Measurements from ENCODE around the gene ADAMTS17.

Gene ADAMTS17

DNA sequence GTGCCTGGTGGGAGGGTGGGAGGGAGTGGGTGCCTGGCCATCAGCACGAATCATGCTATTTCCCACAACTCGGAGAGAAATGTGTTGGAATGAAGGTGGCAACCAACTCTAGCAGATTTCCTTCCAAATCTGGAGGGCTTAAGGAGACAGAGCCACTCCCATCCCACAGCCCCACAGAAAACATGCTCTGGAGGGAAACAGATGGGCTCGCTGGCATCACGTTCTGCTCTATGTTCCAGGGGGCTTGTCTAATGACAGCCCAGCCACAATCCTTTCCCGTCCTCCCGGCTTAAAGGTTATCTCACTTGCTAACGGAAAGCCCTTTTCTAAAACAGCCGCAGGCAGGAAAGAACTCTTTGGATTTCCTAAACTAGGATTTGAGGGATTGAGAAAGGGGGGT, 65.3 kb downstream of the ADAMTS17 start:
- no peak for DNase-seq (ENCODE audit: low spot score)

DNA sequence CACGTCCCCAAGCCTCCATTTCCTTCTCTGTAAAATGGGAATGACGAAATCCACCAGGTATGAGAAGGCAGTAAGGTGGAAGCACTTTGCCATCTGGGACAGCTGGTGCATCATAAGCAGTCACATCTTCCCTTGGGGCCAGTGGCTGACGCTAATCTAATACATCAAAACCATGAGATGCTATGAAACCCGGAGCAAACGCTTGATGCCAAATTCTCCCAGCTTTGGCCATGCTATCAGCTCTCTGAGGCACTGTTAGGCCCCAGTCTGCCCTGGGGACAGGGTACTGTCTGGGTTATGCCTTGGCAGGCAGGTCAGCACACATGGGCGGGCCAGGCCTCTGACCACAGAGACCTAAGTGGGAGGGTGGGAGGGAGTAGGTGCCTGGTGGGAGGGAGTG, 66.1 kb downstream of the ADAMTS17 start:
- DNase-seq (ENCODE audit: low spot score) = peak; percentile 28

DNA sequence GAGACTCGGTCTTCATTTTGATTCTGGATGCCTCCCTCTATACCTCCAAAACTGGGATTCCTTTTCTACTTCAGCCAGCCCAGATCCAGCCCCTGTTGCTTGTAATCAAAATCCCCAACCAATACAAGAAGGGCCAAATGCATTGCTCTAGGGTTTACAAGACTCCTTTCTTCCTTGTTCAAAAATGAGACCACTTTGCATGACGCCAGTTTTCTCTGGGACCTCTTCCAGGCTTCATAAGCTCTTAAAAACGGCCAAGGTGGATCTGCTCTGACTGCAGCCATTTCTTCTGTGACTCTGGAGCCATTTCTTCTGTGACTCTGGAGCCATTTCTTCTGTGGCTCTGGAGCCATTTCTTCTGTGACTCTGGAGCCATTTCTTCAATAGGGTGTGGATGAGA, 71.9 kb downstream of the ADAMTS17 start:
- no peak for DNase-seq (ENCODE audit: low spot score)

DNA sequence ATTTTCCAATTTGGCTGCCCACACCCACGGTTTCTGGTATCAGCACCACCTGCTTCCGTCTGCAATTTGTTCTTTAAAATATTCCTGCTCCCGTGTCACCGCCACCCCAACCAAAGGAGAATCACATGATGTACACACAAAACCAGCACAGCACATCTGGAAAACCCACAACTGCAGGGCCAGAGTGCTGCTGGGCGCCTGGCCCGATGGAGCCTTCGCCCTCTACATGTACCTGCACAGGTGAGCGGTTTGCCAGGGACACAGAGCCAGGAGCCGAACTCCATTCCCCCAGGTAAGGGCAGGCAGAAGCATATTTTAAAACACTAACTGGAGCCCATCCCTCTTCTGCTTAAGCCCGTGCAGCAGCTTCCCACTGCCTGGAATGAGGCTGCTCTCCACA, 75.6 kb downstream of the ADAMTS17 start:
- DNase-seq (ENCODE audit: low spot score) = no peak

DNA sequence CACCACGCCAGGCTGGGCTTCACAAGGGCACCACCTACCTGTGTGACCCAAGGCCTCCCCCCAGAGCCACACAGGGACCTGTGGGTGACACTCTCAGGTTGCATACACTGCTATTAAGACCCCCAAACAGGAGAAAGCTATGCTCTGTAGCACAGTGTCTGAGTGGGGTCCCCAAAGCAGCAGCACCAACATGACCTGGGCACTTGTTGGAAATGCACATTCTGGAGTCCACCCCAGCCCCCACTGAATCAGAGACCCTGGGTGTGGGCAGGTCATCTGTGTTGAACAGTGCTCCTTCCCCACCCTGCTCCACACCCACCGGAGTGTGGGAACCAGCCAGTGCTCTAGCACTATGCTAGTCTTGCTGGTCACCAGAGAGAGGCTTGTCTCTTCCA, 76.1 kb downstream of the ADAMTS17 start:
- DNase-seq (ENCODE audit: low spot score) = no peak

DNA sequence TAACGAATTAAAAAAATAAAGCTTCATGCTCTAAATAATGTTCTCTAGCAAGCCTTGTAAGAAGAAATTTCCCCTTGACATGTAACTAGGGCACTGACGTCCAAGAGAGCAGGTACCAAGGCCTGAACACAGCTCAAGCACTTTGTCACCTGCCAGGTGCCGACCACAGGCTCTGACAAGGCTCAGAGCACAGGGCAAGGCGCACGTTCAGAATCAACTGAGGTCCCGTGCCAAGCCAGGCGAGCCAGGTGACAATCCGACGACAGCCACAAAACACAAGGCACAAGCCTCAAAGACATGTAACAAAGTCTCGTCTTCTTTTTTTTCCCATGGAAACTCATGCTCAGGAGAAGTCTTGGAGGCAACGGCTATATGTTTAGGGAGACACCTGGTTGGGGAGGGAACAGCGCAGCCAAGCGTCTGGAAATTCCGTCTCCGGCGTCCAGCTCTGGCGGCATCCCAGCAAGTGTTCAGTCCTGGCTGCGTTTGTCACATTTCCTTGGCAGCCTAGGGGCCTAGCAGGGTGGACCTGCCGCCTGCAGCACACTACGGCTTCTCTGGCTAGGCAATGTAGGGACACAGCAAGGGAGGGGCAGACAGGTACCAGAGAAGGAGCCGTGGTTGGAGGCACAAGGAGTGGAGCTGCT, 76.7 kb downstream of the ADAMTS17 start:
- no peak for DNase-seq (ENCODE audit: low spot score)

DNA sequence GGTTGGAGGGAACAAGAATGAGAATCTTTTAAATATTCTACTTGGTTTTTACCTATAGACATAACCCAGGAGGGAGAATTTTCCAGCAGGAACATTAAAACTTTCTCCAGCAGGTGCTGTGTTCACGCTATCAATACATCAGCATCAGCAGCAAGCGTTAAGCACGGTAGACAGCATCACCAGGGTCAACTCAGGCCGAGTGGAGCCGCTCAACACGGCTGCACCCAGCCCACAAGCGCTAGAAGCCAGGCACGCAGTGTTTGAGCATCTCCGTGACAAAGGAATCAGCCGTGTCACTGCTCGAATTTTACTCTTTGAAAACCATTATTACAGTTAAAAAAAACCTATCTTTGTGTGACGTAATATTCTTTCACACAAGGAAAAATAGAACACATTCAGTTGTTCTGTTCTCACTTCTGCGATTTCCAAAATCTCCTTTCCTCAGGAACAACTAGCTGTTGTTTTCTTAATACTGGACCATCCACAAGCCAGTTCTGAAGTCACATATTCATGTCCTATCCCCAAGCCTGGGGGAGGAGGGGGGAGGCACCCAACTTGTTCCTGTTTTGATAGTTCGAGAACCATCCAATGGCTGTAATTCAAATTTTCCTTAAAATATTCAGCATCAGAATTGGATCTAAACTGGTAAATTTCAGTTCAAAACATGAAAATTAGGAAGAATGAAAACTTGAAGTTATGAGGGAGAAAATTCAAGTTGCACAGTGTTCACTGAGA, 77.9 kb downstream of the ADAMTS17 start:
- DNase-seq (ENCODE audit: low spot score) = no peak

DNA sequence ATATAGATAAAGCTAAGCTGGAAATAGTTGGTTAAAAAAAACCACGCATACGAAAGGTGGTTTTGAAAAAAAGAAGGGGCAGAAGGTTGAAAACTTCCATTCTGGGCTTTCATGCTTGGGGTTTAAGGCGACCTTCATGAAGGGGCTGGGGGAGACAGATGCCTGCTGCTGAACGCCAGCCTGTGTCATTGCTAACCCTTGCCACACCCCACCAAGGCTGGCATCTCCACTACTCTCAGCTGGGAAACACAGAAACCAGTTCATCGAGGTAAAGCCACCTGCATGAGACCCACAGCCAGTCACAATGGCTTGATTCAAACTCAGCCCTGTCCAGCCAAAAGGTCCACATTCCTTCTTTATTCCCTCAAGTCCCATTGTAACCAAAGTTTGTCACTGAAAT, 78.7 kb downstream of the ADAMTS17 start:
- DNase-seq (ENCODE audit: low spot score) = no peak

DNA sequence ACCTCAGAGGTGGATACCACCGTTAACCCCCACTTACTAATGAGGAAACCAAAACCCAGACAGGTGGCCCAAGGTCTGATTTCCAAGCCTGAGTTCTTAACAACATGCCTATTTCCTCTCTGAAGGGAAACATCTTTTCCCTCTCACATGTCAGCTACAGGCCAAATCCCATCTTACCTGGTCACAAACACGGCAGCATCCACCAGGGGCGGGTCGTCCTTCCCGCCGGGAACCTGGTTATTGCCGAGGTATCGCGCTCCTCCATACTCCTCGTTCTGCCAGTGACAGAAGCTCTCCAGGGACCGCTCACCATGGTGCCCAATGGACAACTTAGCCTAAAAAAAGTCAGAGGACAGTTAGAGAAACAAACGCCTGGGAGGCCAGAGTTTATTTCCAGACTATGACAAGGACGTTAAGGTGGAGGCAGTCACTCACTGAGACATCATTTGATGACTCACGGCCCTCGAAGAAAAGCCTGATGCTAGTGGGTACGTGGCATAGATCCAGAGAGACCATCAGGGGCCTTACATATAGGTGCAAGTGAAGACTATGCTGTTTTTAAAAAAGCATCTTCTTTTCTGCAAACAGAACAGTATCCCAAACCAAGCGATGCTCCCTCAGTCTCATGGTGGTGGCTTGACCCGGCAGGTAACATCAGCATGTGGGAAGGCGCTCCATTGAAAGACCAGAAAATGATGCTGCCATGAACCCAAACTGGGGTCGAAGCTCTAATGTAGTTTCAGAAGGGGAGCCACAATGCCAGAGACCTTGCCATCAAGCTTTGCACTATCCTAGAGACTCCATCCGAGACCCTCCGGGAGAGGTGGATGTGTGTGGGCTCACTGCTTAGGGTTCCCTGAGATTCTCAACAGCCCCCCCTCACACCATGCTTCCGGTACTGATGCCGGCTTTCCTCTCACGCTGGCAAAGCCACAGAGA, 80.2 kb downstream of the ADAMTS17 start:
- DNase-seq (ENCODE audit: low spot score) = peak; percentile 57

DNA sequence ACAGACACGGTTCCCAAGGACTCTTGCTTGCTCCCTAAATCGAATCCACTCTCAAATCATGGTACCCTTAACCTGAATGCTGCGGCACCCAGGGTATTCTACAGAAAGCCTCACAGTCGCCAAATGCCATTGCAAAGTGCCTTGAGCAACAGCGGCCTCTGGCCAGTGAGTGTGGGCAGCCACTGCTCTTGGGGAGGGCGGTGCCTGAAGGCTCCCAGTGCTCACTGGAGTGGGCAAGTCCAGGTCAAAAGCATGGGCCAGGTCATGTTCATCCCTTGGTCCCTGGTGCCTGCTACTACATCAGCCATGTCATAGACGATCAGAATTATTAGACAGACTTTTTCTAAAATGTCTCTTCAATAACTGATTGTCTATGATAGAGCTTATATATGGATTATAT, 82.5 kb downstream of the ADAMTS17 start:
- peak; percentile 38 for DNase-seq (ENCODE audit: low spot score)

DNA sequence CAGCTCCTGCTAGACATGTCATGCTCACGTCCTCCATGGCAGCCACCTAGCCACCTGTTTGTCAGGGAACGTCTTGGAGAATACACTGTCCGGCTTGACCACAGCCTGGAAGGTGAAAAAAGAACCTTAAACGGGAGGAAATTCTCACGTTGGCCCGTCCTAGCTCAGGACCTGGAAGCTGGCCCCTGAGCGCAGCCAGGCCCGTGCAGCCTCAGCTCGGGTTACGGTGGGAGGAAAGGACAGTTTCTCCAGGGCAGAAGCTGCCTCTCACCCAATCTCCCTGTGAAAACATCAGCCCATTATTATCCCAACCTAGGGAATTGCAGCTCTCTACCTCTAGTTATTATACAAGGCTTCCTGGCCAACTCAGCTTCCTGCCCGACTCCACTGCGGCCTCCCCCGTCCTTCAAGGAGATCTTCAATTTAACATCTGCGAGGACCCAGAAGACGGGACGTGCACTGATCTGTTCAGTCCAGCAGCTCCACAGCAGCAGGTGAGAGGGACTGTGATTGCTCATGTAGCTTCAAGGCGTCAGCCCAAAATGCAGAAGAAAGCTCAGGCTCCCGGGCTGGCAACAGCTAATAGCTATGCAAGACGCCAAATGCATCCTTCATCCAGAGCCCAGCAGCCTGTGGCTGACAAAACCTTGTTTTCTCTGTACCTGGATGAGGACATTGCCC, 84.7 kb downstream of the ADAMTS17 start:
- DNase-seq (ENCODE audit: low spot score) = peak; percentile 18

DNA sequence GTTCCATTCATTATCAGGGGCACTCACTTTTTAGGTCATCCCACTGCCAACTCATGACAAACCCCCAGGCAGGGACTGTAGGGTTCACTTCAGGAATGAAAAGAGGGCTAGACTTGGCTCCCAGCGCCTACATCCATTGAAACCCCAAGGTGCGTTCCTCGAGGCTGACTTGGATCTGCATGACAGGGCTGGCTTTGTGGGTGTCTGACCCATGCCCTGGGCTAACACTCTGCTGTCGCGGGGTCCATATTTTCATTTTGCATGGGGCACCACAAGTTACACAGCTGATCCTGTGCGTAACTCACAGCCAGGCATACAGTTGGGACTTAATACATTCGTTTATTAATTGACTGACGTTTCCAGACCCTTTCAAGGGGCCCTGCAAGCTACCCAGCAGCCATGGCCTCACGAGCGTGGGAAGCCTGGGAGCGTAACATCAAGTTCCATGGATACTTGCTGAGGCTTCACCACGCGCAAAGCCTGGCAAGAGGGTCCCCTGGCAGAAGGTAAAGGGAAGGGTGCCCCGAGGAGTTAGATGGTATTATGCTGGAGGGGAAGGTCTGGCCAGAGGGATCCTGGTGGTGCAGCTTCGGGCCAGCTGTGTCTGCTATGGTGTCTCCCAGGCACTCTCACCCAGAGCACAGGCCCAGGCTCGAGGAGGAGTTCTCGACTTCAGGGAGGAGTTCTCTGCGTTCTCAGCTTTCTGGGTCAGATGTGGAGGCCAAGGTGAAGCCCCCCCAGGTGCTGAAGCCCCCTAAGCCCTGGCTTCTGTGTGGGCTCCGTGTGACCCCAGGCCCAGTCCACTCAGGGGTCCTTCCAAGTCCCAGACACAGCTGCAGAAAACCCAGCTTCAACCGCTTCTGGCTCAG, 85.4 kb downstream of the ADAMTS17 start:
- peak; percentile 54 for DNase-seq (ENCODE audit: low spot score)

DNA sequence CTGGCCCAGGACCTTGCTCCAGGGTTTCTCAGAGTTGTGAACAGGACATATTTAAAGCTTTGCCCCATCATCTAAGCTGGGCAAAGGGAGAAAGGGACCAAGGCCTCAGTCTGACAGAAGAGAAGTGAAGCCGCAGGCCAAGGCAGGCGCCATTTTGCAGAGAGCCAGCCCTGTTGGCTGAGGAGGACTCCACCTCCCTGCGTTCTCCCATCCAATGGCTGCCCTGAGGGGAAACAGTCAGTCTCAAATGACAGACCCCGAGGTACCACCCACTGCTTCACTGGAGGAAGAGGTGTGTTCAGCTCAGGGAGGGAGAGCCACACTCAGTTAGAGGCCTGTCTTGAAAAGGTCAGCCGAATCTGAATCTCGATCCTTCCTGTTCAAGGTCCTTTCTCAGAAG, 86.1 kb downstream of the ADAMTS17 start:
- DNase-seq (ENCODE audit: low spot score) = peak; percentile 23

DNA sequence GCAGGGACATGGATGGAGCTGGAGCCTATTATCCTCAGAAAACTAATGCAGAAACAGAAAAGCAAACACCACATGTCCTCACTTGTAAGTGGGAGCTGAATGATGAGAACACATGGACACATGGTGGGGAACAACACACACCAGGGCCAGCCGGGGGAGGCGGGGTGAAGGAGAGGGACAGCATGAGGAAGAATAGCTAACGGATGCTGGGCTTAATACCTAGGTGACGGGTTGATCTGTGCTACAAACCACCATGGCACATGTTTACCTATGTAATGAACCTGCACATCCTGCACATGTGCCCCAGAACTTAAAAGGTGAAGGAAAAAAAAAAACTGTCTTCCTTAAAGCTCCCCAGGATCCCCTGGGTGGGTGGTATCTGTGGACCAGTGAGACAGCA, 87.1 kb downstream of the ADAMTS17 start:
- DNase-seq (ENCODE audit: low spot score) = peak; percentile 55

DNA sequence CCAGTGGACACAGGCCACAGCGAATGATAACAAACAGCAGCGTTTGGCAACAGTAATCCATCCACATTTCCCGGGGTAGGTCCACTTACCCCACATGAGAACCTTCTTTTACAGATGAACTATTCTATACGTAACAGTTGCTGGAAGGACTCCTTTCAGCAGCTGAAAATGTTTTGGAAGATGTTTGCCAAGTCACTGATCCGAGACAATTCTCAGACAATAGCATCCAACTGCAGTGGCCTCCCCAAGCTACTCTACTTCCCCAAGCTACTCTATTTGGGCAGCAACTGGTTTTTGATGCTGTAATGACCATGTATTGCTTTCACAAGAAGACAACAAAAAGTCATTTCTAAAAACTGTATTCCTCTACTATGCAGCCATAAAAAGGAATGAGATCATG, 87.5 kb downstream of the ADAMTS17 start:
- DNase-seq (ENCODE audit: low spot score) = peak; percentile 54

DNA sequence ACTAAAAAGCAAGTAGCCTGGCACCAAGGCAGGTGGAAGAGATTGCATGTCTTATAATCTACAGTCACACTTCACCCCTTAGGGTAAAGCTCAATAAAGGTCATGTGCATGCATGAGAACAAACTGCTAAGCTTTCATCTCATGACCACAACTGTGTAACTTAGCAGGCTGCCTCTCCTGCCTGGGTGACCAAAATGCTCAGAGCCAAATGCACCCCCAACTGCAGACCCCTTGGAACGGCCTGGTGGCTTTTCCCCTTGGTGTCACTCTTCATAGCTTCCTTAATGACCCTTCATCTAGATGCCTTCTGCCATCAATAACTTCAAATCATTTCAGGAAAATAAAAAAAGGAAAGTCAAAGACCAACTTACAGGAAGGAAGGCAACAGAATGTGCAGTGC, 88.1 kb downstream of the ADAMTS17 start:
- DNase-seq (ENCODE audit: low spot score) = peak; percentile 20

DNA sequence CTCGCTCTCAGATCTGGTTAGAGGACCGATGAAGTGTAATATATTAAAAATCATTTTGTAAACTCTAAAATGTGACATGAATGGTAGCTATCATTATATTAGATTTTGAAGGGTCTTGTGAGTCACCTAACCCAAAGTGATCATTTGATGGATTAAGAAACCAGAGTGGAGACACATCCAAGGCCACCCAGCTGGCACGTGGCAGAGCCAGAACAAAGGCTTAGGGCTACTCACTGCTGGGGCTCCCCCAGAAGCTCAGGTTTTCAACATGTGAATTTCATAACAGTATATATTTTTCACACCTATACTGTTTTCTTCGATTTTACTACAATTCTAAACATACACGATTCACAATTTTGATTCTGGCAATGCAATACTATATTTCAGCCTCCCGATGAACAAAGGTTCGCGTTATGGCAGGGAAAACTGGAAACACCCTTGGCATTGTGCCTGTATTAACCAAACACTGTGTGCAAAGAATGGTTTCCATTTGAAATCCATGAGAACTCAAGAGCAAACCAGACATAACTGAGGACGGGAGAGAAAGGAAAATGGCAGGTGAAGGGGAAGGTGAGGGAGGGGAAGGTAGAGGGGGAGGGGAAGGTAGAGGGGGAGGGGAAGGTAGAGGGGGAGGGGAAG, 88.9 kb downstream of the ADAMTS17 start:
- DNase-seq (ENCODE audit: low spot score) = peak; percentile 6

DNA sequence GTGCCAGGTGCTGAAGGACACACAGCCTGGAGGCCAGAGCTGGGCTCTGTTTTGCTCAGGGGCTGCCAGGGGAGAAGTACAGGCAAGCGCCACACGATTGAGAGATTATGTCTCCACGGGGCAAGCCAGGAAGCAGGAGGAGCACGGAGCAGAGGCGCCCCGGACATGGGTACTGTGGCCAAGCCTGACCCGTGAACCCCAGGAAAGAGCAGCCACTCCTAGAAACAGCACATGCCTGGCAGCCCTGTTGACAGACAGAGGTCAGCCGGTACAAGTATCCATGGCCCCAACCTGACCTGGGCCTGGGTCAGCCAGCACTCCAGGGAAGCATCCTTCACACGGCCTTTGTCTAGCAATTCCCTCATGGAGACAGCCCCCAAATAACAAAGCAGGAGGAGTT, 89.4 kb downstream of the ADAMTS17 start:
- peak; percentile 50 for DNase-seq (ENCODE audit: low spot score)

DNA sequence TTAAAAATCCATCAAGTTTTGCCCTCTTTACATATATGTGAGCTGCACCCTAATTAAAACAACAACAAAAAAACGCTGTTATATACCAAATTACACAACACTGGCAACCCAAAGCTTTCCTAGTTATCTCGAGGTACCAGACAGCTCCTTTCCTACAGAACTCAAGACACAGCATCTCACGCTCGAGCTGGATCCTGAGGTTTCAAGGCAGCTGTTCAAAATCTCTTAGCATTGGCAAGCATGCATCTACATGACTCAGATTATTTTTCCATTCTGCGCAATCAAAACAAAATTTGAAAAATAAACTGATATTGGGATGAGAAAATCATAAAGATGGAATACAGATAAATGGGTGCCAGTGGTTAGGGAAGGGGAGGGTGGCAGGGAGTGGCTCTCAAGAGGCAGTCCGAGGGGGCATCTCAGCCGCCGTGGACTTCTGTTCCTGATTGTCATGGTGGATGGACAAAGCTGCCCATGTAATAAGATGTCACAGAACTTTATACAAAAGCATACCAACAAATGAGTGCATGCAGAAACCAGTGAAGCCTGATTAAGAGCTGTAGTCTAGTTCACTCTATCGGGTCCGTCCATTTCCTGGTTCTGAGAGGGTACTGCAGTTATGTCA, 91.5 kb downstream of the ADAMTS17 start:
- peak; percentile 50 for DNase-seq (ENCODE audit: low spot score)
